Stimulated activated CD4-positive, alpha-beta T cell treated with anti-CD3 and anti-CD28 coated beads, Interleukin-15, amount 100 ng/mL, for 48 hours (primary cell): ENCODE results near the gene CCNO.

Experiments used
- DNase-seq, 2 donors: peaks; one replicate each; pipeline ENCODE4 v3.0.0-alpha.2; 2020; ENCODE audit warnings: low read depth in 2 of 2

The CCNO gene

GRCh38 chr5:55222985-55223811, 10.2 kb downstream of the CCNO start:
- no peak for DNase-seq

GRCh38 chr5:55222092-55222984, 11.1 kb downstream of the CCNO start:
- no peak for DNase-seq

- DNase-seq, result no peak
These were observed 12.8 kb downstream of the CCNO start for GRCh38 chr5:55220433-55221185.

GRCh38 chr5:55219770-55220169, 13.6 kb downstream of the CCNO start:
- no peak for DNase-seq

GRCh38 chr5:55218967-55219366, 14.4 kb downstream of the CCNO start:
- no peak for DNase-seq

GRCh38 chr5:55211184-55211874, 22.1 kb downstream of the CCNO start:
- no peak for DNase-seq

GRCh38 chr5:55205001-55205400, 28.4 kb downstream of the CCNO start:
- DNase-seq, result no peak

- DNase-seq, result no peak
These were observed 42.2 kb downstream of the CCNO start for GRCh38 chr5:55191165-55191564.

- no peak for DNase-seq
These were observed 44.5 kb downstream of the CCNO start for GRCh38 chr5:55188656-55189540.

GRCh38 chr5:55187370-55187769, 46.0 kb downstream of the CCNO start:
- no peak for DNase-seq
